VCaP (cell line): ENCODE results near the gene PRSS56.

Experiments
- H3K27ac ChIP-seq: fragments of 450-650 bp; 2 replicates; pipeline ENCODE4 v1.5.1; 2017
- CTCF ChIP-seq: fragments of 450-650 bp; conservative IDR thresholded peaks from 2 replicates; pipeline ENCODE4 v1.5.1; 2017; ENCODE audit warnings: mild to moderate bottlenecking, moderate library complexity

Gene PRSS56

GRCh38 chr2:232501794-232502390 lies 18.3 kb upstream of the PRSS56 start:
- no peak for TF ChIP-seq CTCF
- no peak overlapping the region for H3K27ac ChIP-seq

- no peak overlapping the region for H3K27ac ChIP-seq
- no peak for TF ChIP-seq CTCF
Measured at GRCh38 chr2:232502511-232502910, 17.7 kb upstream of the PRSS56 start.

GRCh38 chr2:232502911-232503808 lies 17.0 kb upstream of the PRSS56 start:
- no peak overlapping the region; the same call in 1 of the 2 replicates for H3K27ac ChIP-seq

GRCh38 chr2:232503809-232504323 lies 16.3 kb upstream of the PRSS56 start:
- H3K27ac ChIP-seq, result no peak overlapping the region
- TF ChIP-seq CTCF, result no peak

More at GRCh38 chr2:232502911-232503808, 17.0 kb upstream of the PRSS56 start:
- TF ChIP-seq CTCF, result no peak

- H3K27ac ChIP-seq, result no peak overlapping the region
Measured at GRCh38 chr2:232504438-232504837, 15.8 kb upstream of the PRSS56 start.

GRCh38 chr2:232505856-232506255 lies 14.3 kb upstream of the PRSS56 start:
- H3K27ac ChIP-seq, result no peak overlapping the region
- no peak for TF ChIP-seq CTCF

More at GRCh38 chr2:232504438-232504837, 15.8 kb upstream of the PRSS56 start:
- TF ChIP-seq CTCF, result no peak

GRCh38 chr2:232506709-232507108 lies 13.5 kb upstream of the PRSS56 start:
- H3K27ac ChIP-seq, result no peak overlapping the region
- TF ChIP-seq CTCF, result no peak
